Central memory CD8-positive, alpha-beta T cell (primary cell): ENCODE measurements around the gene ARPIN.
A peak's percentile ranks its signal among the peaks of the same experiment; 100 is the strongest.

Experiments
- ATAC-seq: fragments of 150-1000 bp; cut with Tn5 transposase; replicated peaks from 2 replicates; pipeline ENCODE4 v1.10.0; 2022; ENCODE audit warnings: mild to moderate bottlenecking, moderate FRiP score, moderate number of reproducible peaks; ENCODE audit not compliant: poor library complexity, severe bottlenecking; ENCODE audit errors: extremely low read depth
- DNase-seq, 2 donors: peaks; one replicate each; pipeline ENCODE4 v3.0.0; 2021; ENCODE audit warnings: low spot score in 2 of 2
- H3K27ac Mint-ChIP-seq: one replicate; pipeline ENCODE4 v1.8.0; 2022; ENCODE audit warnings: low read depth, mild to moderate bottlenecking, moderate library complexity, mixed read lengths
- H3K27me3 Mint-ChIP-seq: one replicate; pipeline ENCODE4 v1.8.0; 2022; ENCODE audit warnings: mixed read lengths
- H3K36me3 Mint-ChIP-seq: one replicate; pipeline ENCODE4 v1.8.0; 2022; ENCODE audit warnings: mild to moderate bottlenecking, moderate library complexity, mixed read lengths; ENCODE audit not compliant: insufficient read depth
- H3K4me1 Mint-ChIP-seq: one replicate; pipeline ENCODE4 v1.8.0; 2022; ENCODE audit warnings: mixed read lengths
- H3K4me3 Mint-ChIP-seq: one replicate; pipeline ENCODE4 v1.8.0; 2022; ENCODE audit warnings: mild to moderate bottlenecking, moderate library complexity, mixed read lengths
- H3K9me3 Mint-ChIP-seq: one replicate; pipeline ENCODE4 v1.8.0; 2022; ENCODE audit warnings: mixed read lengths

Gene ARPIN

GRCh38 chr15:89936051-89936785 lies 23.5 kb upstream of the ARPIN start:
- Mint-ChIP-seq H3K27ac (peak overlapping the region; percentile 2), H3K27me3 (no peaks in the 10 kb centered on the region), H3K4me1 (peaks cover 19% of the 10 kb centered on the region), H3K9me3 (no peaks in the 10 kb centered on the region), H3K36me3 (peaks cover 3% of the 10 kb centered on the region), H3K4me3 (no peak overlapping the region)
- ATAC-seq: peak; percentile 72
- no peak for DNase-seq

GRCh38 chr15:89932880-89933279 lies 20.1 kb upstream of the ARPIN start:
- no peaks in the 10 kb centered on the region for H3K27me3 Mint-ChIP-seq
- H3K9me3 Mint-ChIP-seq: no peaks in the 10 kb centered on the region
- H3K4me1 Mint-ChIP-seq: peaks cover 16% of the 10 kb centered on the region
- peaks cover 3% of the 10 kb centered on the region for H3K36me3 Mint-ChIP-seq
- H3K4me3 Mint-ChIP-seq: no peak overlapping the region
- ATAC-seq (no peak), DNase-seq (no peak)
- H3K27ac Mint-ChIP-seq: no peak overlapping the region

- Mint-ChIP-seq H3K27ac (no peak overlapping the region), H3K36me3 (no peaks in the 10 kb centered on the region), H3K4me1 (no peaks in the 10 kb centered on the region), H3K27me3 (no peaks in the 10 kb centered on the region), H3K9me3 (no peaks in the 10 kb centered on the region), H3K4me3 (no peak overlapping the region)
- DNase-seq (no peak), ATAC-seq (no peak)
Measured at GRCh38 chr15:89928421-89928820, 15.7 kb upstream of the ARPIN start.

GRCh38 chr15:89926158-89926557 lies 13.4 kb upstream of the ARPIN start:
- ATAC-seq (no peak), DNase-seq (no peak)
- H3K36me3 Mint-ChIP-seq: no peaks in the 10 kb centered on the region
- no peak overlapping the region for H3K4me3 Mint-ChIP-seq
- H3K4me1 Mint-ChIP-seq: no peaks in the 10 kb centered on the region
- H3K9me3 Mint-ChIP-seq: no peaks in the 10 kb centered on the region
- no peaks in the 10 kb centered on the region for H3K27me3 Mint-ChIP-seq
- no peak overlapping the region for H3K27ac Mint-ChIP-seq

GRCh38 chr15:89917442-89918101 lies 4.8 kb upstream of the ARPIN start:
- no peak overlapping the region for H3K4me3 Mint-ChIP-seq
- no peaks in the 10 kb centered on the region for H3K4me1 Mint-ChIP-seq
- DNase-seq (no peak), ATAC-seq (no peak)
- no peak overlapping the region for H3K27ac Mint-ChIP-seq
- no peaks in the 10 kb centered on the region for H3K9me3 Mint-ChIP-seq
- H3K27me3 Mint-ChIP-seq: peaks cover 39% of the 10 kb centered on the region
- H3K36me3 Mint-ChIP-seq: no peaks in the 10 kb centered on the region

GRCh38 chr15:89916660-89917059 lies 3.9 kb upstream of the ARPIN start:
- DNase-seq (no peak), ATAC-seq (no peak)
- no peaks in the 10 kb centered on the region for H3K36me3 Mint-ChIP-seq
- H3K4me3 Mint-ChIP-seq: no peak overlapping the region
- H3K4me1 Mint-ChIP-seq: no peaks in the 10 kb centered on the region
- no peak overlapping the region for H3K27ac Mint-ChIP-seq
- peaks cover 46% of the 10 kb centered on the region for H3K27me3 Mint-ChIP-seq
- H3K9me3 Mint-ChIP-seq: no peaks in the 10 kb centered on the region

GRCh38 chr15:89912145-89912673 lies 543 bp downstream of the ARPIN start:
- no peaks in the 10 kb centered on the region for H3K36me3 Mint-ChIP-seq
- H3K27ac Mint-ChIP-seq: no peak overlapping the region
- no peak for ATAC-seq
- peaks cover 56% of the 10 kb centered on the region for H3K27me3 Mint-ChIP-seq
- H3K4me1 Mint-ChIP-seq: no peaks in the 10 kb centered on the region
- no peak overlapping the region for H3K4me3 Mint-ChIP-seq
- H3K9me3 Mint-ChIP-seq: no peaks in the 10 kb centered on the region
- DNase-seq: no peak

- peaks cover under 1% of the 10 kb centered on the region for H3K36me3 Mint-ChIP-seq
- H3K4me1 Mint-ChIP-seq: no peaks in the 10 kb centered on the region
- no peak for DNase-seq
- peaks cover 63% of the 10 kb centered on the region for H3K27me3 Mint-ChIP-seq
- H3K9me3 Mint-ChIP-seq: no peaks in the 10 kb centered on the region
- H3K4me3 Mint-ChIP-seq: no peak overlapping the region
- ATAC-seq: no peak
- no peak overlapping the region for H3K27ac Mint-ChIP-seq
Measured at GRCh38 chr15:89910891-89911626, 1.7 kb downstream of the ARPIN start.

GRCh38 chr15:89909611-89910010 lies 3.1 kb downstream of the ARPIN start:
- ATAC-seq (no peak), DNase-seq (no peak)
- Mint-ChIP-seq H3K27me3 (peaks cover 69% of the 10 kb centered on the region), H3K9me3 (no peaks in the 10 kb centered on the region), H3K4me3 (no peak overlapping the region), H3K27ac (no peak overlapping the region), H3K36me3 (peaks cover 2% of the 10 kb centered on the region), H3K4me1 (no peaks in the 10 kb centered on the region)

GRCh38 chr15:89908226-89908625 lies 4.5 kb downstream of the ARPIN start:
- Mint-ChIP-seq H3K27me3 (peaks cover 55% of the 10 kb centered on the region), H3K36me3 (peaks cover 2% of the 10 kb centered on the region), H3K4me3 (no peak overlapping the region), H3K9me3 (no peaks in the 10 kb centered on the region), H3K4me1 (no peaks in the 10 kb centered on the region), H3K27ac (no peak overlapping the region)
- ATAC-seq (no peak), DNase-seq (no peak)

- H3K4me3 Mint-ChIP-seq: no peak overlapping the region
- no peaks in the 10 kb centered on the region for H3K4me1 Mint-ChIP-seq
- ATAC-seq (no peak), DNase-seq (no peak)
- H3K27me3 Mint-ChIP-seq: peaks cover 50% of the 10 kb centered on the region
- peaks cover 2% of the 10 kb centered on the region for H3K36me3 Mint-ChIP-seq
- H3K9me3 Mint-ChIP-seq: no peaks in the 10 kb centered on the region
- H3K27ac Mint-ChIP-seq: no peak overlapping the region
Measured at GRCh38 chr15:89907289-89907688, 5.5 kb downstream of the ARPIN start.

- DNase-seq (no peak), ATAC-seq (no peak)
- Mint-ChIP-seq H3K9me3 (no peaks in the 10 kb centered on the region), H3K4me3 (no peak overlapping the region), H3K4me1 (no peaks in the 10 kb centered on the region), H3K27ac (no peak overlapping the region), H3K36me3 (peaks cover 2% of the 10 kb centered on the region), H3K27me3 (peaks cover 36% of the 10 kb centered on the region)
Measured at GRCh38 chr15:89905846-89906378, 6.8 kb downstream of the ARPIN start.
